Tracheal epithelial cell (primary cell): Measurements from ENCODE around the gene RGL1. TPM values are rescaled to one million over a fixed set of nuclear protein-coding genes. Genes with fewer than 3 reads are reported as not detected.

ENCODE experiments used
- total RNA-seq: library from RNA; depleted of rRNA; stranded (reverse); fragments of >200 nt; gene quantifications from 2 replicates; pipeline ENCODE4 v1.2.1, GENCODE V29; 2014

RGL1 gene
- 0.43 and 1.7 TPM in 2 replicates for total RNA-seq

GRCh38 chr1:183804916-183805841 is at the start of gene RGL1:
Gene RGL1 (plus strand): TSS chr1:183805120. CDS start chr1:183805298, 178 bp downstream.

Other genes with a start within 250 kb of the RGL1 start
- 52.6 and 109 TPM in 2 replicates for gene NCF2, start 214.7 kb upstream of the RGL1 start, total RNA-seq
- 91.6 and 92.5 TPM in 2 replicates for gene ARPC5, start 169.3 kb upstream of the RGL1 start, total RNA-seq
- not detected in 2 replicates for gene APOBEC4, start 151.8 kb upstream of the RGL1 start, total RNA-seq
- 0.24 TPM in 1 of 2 replicates, not detected in the other for gene COLGALT2, start 232.6 kb downstream of the RGL1 start, total RNA-seq
- 21.2 and 39.9 TPM in 2 replicates for gene TSEN15, start 246.6 kb downstream of the RGL1 start, total RNA-seq